A549 (cell line): ENCODE measurements around the gene SSC4D. TPM values are rescaled to one million over a fixed set of nuclear protein-coding genes. Genes with fewer than 3 reads are reported as not detected.

ENCODE experiments used
- ATAC-seq, 2 experiments: fragments of 200-7000 bp in 1 of 2; fragments of >200 bp in 1 of 2; cut with Nextera tagmentation in 1 of 2; cut with Tn5 transposase in 1 of 2; 3 replicates each; pipeline versions ENCODE4 v1.8.0 to v1.9.1; 2018 to 2020; ENCODE audit warnings: mild to moderate bottlenecking in 1 of 2, moderate library complexity in 1 of 2
- CTCF ChIA-PET: fragments of 300-600 bp; sonication (Branson Sonifier 250); formaldehyde crosslinking; extraction: SDS; loops from one replicate; lab custom pipeline; 2021; ENCODE audit warnings: antibody characterized with exemption, inconsistent platforms; lab: Yijun Ruan, JAX
- POLR2A ChIA-PET: fragments of 350-600 bp; formaldehyde crosslinking; extraction: SDS; loops from one replicate; lab custom pipeline; 2021; ENCODE audit warnings: antibody characterized with exemption, inconsistent platforms; lab: Yijun Ruan, JAX
- DNase-seq, 2 experiments: peaks; one replicate each; pipeline versions ENCODE4 v3.0.0 to v3.0.0-alpha.2; 2011 to 2016; ENCODE audit warnings: low read depth in 1 of 2, low spot score in 1 of 2
- FAIRE-seq: peaks from 2 replicates; lab custom pipeline; 2011; peaks lifted over from hg19 to GRCh38; lab: Jason Lieb, UNC
- H3K27ac ChIP-seq, 2 experiments: fragments of >200 bp; sonication (Bioruptor Twin); formaldehyde crosslinking; 3 replicates each; pipeline ENCODE4 v1.5.1; 2016 to 2017
- H3K4me1 ChIP-seq: fragments of >200 bp; sonication (Bioruptor Twin); formaldehyde crosslinking; 3 replicates; pipeline ENCODE4 v1.6.1; 2016
- H3K4me2 ChIP-seq: fragments of >200 bp; sonication (Bioruptor Twin); formaldehyde crosslinking; 3 replicates; pipeline ENCODE4 v1.6.1; 2016
- H3K4me3 ChIP-seq: fragments of >200 bp; sonication (Bioruptor Twin); formaldehyde crosslinking; 3 replicates; pipeline ENCODE4 v1.5.1; 2016
- H3K9me3 ChIP-seq: fragments of >200 bp; sonication (Bioruptor Twin); formaldehyde crosslinking; 3 replicates; pipeline ENCODE4 v1.6.1; 2016
- CTCF ChIP-seq: fragments of >200 bp; sonication (Bioruptor Twin); formaldehyde crosslinking; IDR thresholded peaks from 3 replicates; pipeline ENCODE4 v1.5.1; 2016
- EHMT2 ChIP-seq: fragments of 200-600 bp; sonication (generic); IDR thresholded peaks from 2 replicates; pipeline ENCODE4 v1.6.1; 2016; ENCODE audit warnings: antibody characterized with exemption, low read depth, mild to moderate bottlenecking, moderate library complexity
- EP300 ChIP-seq, 2 experiments: fragments of >200 bp; sonication (Bioruptor Twin); formaldehyde crosslinking; IDR thresholded peaks; 2 replicates in 1 of 2; 3 replicates in 1 of 2; pipeline ENCODE4 v1.6.1; 2016 to 2017
- JUN ChIP-seq, 2 experiments: fragments of >200 bp; sonication (Bioruptor Twin); formaldehyde crosslinking; IDR thresholded peaks; 2 replicates in 1 of 2; 3 replicates in 1 of 2; pipeline ENCODE4 v1.6.1; 2016 to 2017
- JUNB ChIP-seq: fragments of >200 bp; sonication (Bioruptor Twin); formaldehyde crosslinking; IDR thresholded peaks from 2 replicates; pipeline ENCODE4 v1.6.1; 2016
- MAX ChIP-seq: IDR thresholded peaks from 2 replicates; pipeline ENCODE4 v1.6.1; 2012
- NPAS2 ChIP-seq: fragments of 250-450 bp; sonication (Bioruptor Pico); IDR thresholded peaks from 2 replicates; pipeline ENCODE4 v1.8.0; 2022; ENCODE audit warnings: mild to moderate bottlenecking, moderate library complexity, borderline replicate concordance
- PBX3 ChIP-seq: IDR thresholded peaks from 2 replicates; pipeline ENCODE4 v1.6.1; 2012
- POLR2AphosphoS2 ChIP-seq: conservative IDR thresholded peaks from 2 replicates; pipeline ENCODE4 v1.6.1; 2012; ENCODE audit warnings: low read length, improper control_type of control experiment, inconsistent platforms
- RCOR1 ChIP-seq: fragments of 150-350 bp; IDR thresholded peaks from 2 replicates; pipeline ENCODE4 v1.6.1; 2014; ENCODE audit warnings: antibody characterized with exemption, low read length, low read depth
- REST ChIP-seq: fragments of 200-600 bp; sonication (generic); IDR thresholded peaks from 2 replicates; pipeline ENCODE4 v1.6.1; 2016; ENCODE audit warnings: antibody characterized with exemption, mild to moderate bottlenecking, moderate library complexity
- SREBF2 ChIP-seq: fragments of 450-650 bp; IDR thresholded peaks from 2 replicates; pipeline ENCODE4 v1.6.1; 2014; ENCODE audit warnings: mild to moderate bottlenecking, moderate library complexity
- TFCP2L1 ChIP-seq: fragments of 250-450 bp; sonication (Bioruptor Pico); IDR thresholded peaks from 2 replicates; pipeline ENCODE4 v1.5.0; 2021; ENCODE audit warnings: mild to moderate bottlenecking
- ZC3H11A ChIP-seq: fragments of 450-650 bp; IDR thresholded peaks from 2 replicates; pipeline ENCODE4 v1.6.1; 2014; ENCODE audit warnings: antibody characterized with exemption, mild to moderate bottlenecking
- ZSCAN20 ChIP-seq: fragments of 250-450 bp; sonication (Bioruptor Pico); IDR thresholded peaks from 2 replicates; pipeline ENCODE4 v1.8.0; 2022; ENCODE audit warnings: mild to moderate bottlenecking, moderate library complexity
- WGBS: methylation state at CpG from one replicate; pipeline ENCODE4 v1.1.6; 2017; ENCODE audit errors: missing lambda C conversion rate; 5-methylcytosine and 5-hydroxymethylcytosine counted together
- polyA plus RNA-seq, 4 experiments: library from polyadenylated mRNA; depleted of rRNA in 3 of 4; stranded (reverse); fragments of >200 nt; fragmentation: RNase III in 1 of 4; extraction: RNeasy Plus Mini Kit Qiagen cat#74134 plus additional on column Dnase treatment in 1 of 4; gene quantifications; 2 replicates in 3 of 4; 3 replicates in 1 of 4; pipeline ENCODE4 v1.2.3, GENCODE V29; 2011 to 2017

Gene SSC4D
- polyA plus RNA-seq, 2 of the 4 experiments (the other 2 are of a cell fraction) = 0.45 to 0.79 TPM

- ChIA-PET POLR2A (no interaction called here), CTCF (no interaction called here)
- 96% methylated on average over 8 of the region's 8 CpGs for WGBS
- H3K9me3 ChIP-seq = no peaks in the 10 kb centered on the region
- H3K4me1 ChIP-seq = peaks cover 90% of the 10 kb centered on the region
- TF ChIP-seq POLR2AphosphoS2 (0 out of 2 replicates have a peak, but pooled peaks have one; percentile 9), CTCF (no peak)
- H3K4me2 ChIP-seq = no peak overlapping the region
- H3K4me3 ChIP-seq = no peak overlapping the region
- DNase-seq (no peak), ATAC-seq (no peak), FAIRE-seq (no peak)
- H3K27ac ChIP-seq = 0 out of 6 replicates have a peak overlapping the region, but pooled peaks of 1 of the 2 experiments have one; percentile 10
Measured at GRCh38 chr7:76346778-76347177, 62.7 kb downstream of the SSC4D start.

- Histone ChIP-seq H3K4me2 (no peak overlapping the region), H3K4me3 (no peak overlapping the region), H3K9me3 (no peaks in the 10 kb centered on the region), H3K4me1 (peaks cover 92% of the 10 kb centered on the region), H3K27ac (0 out of 6 replicates have a peak overlapping the region, but pooled peaks of 1 of the 2 experiments have one; percentile 10)
- ChIA-PET CTCF (interaction anchor here (1.0 to 1.4 kb wide), 2 partner anchors 14 to 32 kb away, joined by 3 read pairs; no protein-coding TSS in a partner anchor), POLR2A (no interaction called here)
- 90% methylated on average over 6 of the region's 6 CpGs for WGBS
- DNase-seq = no peak
- FAIRE-seq = no peak
- TF ChIP-seq JUN (IDR thresholded peaks at IDR 0.05) (peak in 1 of 2 experiments; percentile 26; a peak in 1 of 5 replicates), CTCF (no peak)
- no peak for ATAC-seq
Measured at GRCh38 chr7:76346097-76346496, 63.4 kb downstream of the SSC4D start.

- no peak for ATAC-seq
- FAIRE-seq = no peak
- TF ChIP-seq PBX3 (no peak), ZC3H11A (no peak), TFCP2L1 (CRISPR knock-in tag) (no peak), JUNB (no peak), EHMT2 (no peak), EP300 (IDR thresholded peaks at IDR 0.05) (no peak), REST (no peak), RCOR1 (no peak), NPAS2 (CRISPR knock-in tag) (no peak), ZSCAN20 (no peak), MAX (no peak), SREBF2 (no peak)
- no peak for DNase-seq
- CTCF ChIA-PET = interaction anchor here (1.5 to 2.3 kb wide), 2 partner anchors 15 to 21 kb away, joined by 3 to 8 read pairs; partner anchors contain the start of gene YWHAG
- Histone ChIP-seq H3K9me3 (no peaks in the 10 kb centered on the region), H3K4me3 (no peak overlapping the region), H3K4me1 (peaks cover 94% of the 10 kb centered on the region), H3K4me2 (peak overlapping the region; percentile 8; the same call in 1 of the 3 replicates), H3K27ac (no peak overlapping the region)
- POLR2A ChIA-PET = interaction anchor here (1.8 kb wide), 1 partner anchor 15 kb away, joined by 5 read pairs; the partner anchor contains the start of gene YWHAG
- WGBS = 92% methylated on average over 6 of the region's 6 CpGs
Measured at GRCh38 chr7:76343931-76344321, 65.6 kb downstream of the SSC4D start.
